CMK (cell line): ENCODE data around the gene NME4.
"Not testable (repeated sequence)": the region's sequence is repeated elsewhere in the genome, so short reads cannot be mapped to it uniquely, and the experiment has no call there.

ENCODE experiments used
- DNase-seq: peaks from one replicate; pipeline ENCODE4 v3.0.0-alpha.2; 2010; ENCODE audit warnings: low read depth

The NME4 gene

GRCh38 chr16:377419-377951, 19.5 kb upstream of the NME4 start:
- no peak for DNase-seq

GRCh38 chr16:378113-378820, 18.7 kb upstream of the NME4 start:
- not testable (repeated sequence) for DNase-seq

GRCh38 chr16:378821-379182, 18.2 kb upstream of the NME4 start:
- DNase-seq = no peak

GRCh38 chr16:379183-379960, 17.6 kb upstream of the NME4 start:
- DNase-seq = no peak

- no peak for DNase-seq
Measured at GRCh38 chr16:379961-380761, 16.8 kb upstream of the NME4 start.

GRCh38 chr16:380762-381011, 16.3 kb upstream of the NME4 start:
- no peak for DNase-seq

- DNase-seq = no peak
Measured at GRCh38 chr16:381012-381788, 15.8 kb upstream of the NME4 start.

GRCh38 chr16:381789-382717, 14.9 kb upstream of the NME4 start, which contains the start of gene PGAP6:
Gene PGAP6 (minus strand): TSS chr16:381978. CDS start chr16:381821, 157 bp downstream.
- no peak for DNase-seq

GRCh38 chr16:383326-384051, 13.5 kb upstream of the NME4 start:
- no peak for DNase-seq

- DNase-seq = no peak
Measured at GRCh38 chr16:386641-387156, 10.3 kb upstream of the NME4 start.

- DNase-seq = not testable (repeated sequence)
Measured at GRCh38 chr16:387761-388666, 9.0 kb upstream of the NME4 start.

- no peak for DNase-seq
Measured at GRCh38 chr16:389352-389751, 7.6 kb upstream of the NME4 start.

GRCh38 chr16:391885-392335, 5.1 kb upstream of the NME4 start:
- DNase-seq = no peak

- no peak for DNase-seq
Measured at GRCh38 chr16:392450-393030, 4.5 kb upstream of the NME4 start.

GRCh38 chr16:396199-396598, 800 bp upstream of the NME4 start:
- no peak for DNase-seq

- peak; percentile 60 for DNase-seq
Measured at GRCh38 chr16:396605-397004, 394 bp upstream of the NME4 start.

GRCh38 chr16:397736-398332, 835 bp downstream of the NME4 start:
- DNase-seq = no peak
